Measurements from ENCODE around the gene SLC27A4.

SLC27A4 gene

DNA sequence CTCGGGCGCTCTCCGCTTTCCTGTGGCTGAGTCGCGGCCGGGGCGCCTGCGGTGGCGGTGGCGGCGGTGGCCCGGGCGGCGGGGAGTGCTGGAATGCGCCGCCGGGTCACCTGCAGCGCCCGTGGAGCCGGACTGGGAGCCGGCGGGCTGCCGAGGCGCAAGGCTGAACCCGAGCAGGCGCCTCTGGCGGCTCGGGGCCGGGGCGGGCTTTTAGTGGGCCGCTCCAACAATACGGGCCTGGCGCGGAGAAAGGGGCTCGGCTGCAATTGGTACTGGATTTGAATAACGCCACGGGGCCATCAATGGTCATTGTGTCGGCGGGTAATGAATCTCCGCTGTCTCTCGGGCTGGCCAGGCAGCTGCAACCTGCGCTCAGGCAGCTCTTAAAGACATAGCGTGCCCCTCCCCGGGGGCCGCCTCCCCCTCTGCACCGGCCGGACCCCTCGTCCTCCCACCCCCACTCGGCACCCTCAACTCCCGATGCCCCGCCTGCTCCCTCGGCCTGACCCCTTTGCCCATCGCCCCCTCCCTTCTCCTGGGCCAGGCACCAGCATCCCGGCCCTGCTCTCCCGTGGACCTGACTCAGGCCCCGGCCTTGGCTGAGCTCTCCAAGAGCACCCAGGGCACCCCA, 52.9 kb downstream of the SLC27A4 start:
- DNase-seq = no peak

- no peak for DNase-seq
Observed at GRCh38 chr9:128393970-128394369, 53.6 kb downstream of the SLC27A4 start.

DNA sequence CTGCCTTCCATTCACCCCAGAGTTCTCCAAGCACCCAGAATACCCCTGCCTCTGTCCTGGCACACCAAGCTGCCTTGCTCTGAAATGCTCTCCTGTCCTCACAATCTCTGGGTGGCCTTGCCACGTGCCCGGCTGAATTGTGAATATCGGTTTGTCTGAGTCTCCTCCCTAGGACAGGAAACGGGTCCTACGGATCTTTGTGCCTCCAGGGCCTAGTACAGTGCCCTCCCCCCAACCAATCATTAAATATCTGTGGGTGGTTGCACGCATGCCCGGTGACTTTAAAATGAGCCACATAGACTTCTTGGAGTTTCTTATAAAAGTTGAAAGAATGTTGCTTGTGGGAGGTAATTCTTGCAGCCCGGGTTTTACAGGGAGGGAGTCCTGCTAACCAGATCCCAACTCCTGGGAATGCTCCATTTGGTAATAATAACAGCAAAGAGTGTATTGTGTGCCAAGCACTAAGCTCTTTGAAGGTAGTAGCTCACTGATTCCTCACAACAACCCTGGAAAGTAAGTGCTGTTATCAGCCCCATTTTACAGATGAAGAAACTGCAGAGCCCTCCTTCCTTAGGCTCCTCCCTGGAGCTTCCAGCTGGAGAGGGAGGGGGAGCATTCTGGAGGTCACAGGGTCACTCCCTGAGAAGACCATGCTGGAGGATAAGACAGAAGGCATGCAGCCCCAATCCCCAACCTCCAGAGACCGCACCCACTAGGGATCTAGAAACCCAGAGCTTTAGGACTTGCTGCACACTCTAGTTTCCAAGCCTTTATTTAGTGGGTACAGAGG, 54.2 kb downstream of the SLC27A4 start:
- no peak for DNase-seq

GRCh38 chr9:128396970-128397613, 56.8 kb downstream of the SLC27A4 start:
- DNase-seq = no peak

DNA sequence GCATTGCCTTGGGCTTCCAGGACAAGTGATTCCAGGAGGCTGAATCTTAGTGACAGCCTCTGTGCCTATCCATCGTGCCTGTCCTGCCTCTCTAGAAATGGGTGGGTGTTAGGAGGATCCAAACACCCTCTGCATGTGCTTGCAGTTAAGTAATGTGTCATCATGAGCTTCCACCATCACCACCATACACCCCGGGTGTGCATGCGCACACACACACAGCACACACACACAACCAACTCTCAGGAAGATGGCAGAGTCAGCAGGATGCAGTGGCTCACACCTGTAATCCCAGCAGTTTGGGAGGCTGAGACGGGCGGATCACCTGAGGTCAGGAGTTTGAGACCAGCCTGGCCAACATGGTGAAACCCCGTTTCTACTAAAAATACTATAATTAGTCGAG, 57.5 kb downstream of the SLC27A4 start:
- DNase-seq = no peak

- peak; percentile 55 for DNase-seq
Observed at GRCh38 chr9:128399861-128400260, 59.5 kb downstream of the SLC27A4 start.

- DNase-seq = no peak
Observed at GRCh38 chr9:128404560-128404959, 64.2 kb downstream of the SLC27A4 start.

DNA sequence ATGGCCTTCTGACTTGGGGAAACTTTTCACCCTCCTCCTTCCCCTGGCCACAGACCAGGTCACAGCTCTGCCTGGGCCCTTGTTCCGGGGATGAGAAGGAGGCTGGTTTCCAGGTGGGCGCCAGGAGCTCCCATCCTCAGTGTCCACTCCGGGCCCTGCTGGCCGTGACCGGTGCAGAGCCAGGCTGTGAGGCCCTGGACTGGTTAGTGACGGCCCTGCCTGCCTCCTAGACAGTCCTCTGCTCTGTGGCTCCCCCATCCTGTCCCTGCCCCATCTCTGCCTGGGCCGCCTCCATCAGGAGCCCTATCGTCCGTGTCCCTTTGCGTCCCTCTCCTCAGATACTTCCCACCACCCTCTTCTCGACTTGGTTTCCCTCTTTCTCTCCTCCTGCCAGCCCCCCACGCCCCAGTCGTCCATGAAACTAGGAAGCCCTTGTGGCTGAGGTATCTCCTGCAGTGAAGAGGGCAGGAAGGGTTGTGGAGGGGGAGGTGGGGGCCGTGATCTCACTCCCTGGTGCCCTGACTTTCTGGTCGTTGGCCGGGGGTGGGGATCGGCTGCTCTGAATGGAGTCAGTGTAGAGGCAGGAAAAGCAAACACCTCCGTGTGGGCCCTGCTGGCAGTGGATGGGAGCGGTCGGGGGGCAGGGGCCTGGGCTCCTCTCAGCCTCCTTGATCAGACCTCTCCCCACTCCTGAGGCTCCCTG, 64.9 kb downstream of the SLC27A4 start:
- DNase-seq = no peak

GRCh38 chr9:128405780-128406171, 65.4 kb downstream of the SLC27A4 start:
- DNase-seq = no peak

GRCh38 chr9:128406848-128407391, 66.6 kb downstream of the SLC27A4 start:
- no peak for DNase-seq

DNA sequence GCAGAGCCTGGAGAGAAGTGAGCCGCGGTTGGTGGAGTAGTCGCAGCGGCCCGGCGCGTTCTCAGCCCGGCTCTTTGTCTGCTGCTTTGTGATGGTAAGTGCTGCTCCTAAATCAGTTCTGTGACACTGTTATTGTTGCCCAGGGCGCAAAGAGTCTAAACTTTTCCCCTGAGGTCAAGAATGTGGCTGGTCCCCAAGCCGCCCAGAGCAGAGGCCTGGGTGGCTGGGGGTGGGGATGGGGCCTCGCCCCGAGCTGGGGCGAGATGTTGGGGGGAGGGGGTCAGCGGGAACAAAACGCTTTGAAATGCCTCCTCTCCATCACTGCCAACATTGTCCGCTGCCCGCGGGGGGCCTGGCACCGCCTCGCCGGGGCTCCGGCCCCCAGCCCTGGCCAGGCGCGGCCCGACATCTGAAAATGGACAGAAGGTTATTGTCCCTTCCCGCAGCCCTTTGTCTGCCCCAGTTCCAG, 68.7 kb downstream of the SLC27A4 start:
- no peak for DNase-seq

GRCh38 chr9:128409450-128409849, 69.1 kb downstream of the SLC27A4 start:
- DNase-seq = no peak

GRCh38 chr9:128409978-128410377, 69.7 kb downstream of the SLC27A4 start:
- DNase-seq = peak; percentile 53
